ENCODE data around the gene TFPT. TPM values are rescaled to one million over a fixed set of nuclear protein-coding genes. Genes with fewer than 3 reads are reported as not detected.

TFPT gene
- total RNA-seq, 1 experiment from 2014 or later, result 26.6 TPM

- Mint-ChIP-seq H3K4me3 (peak overlapping the region in 1 of 2 experiments; percentile 100; a peak in 2 of 5 replicates), H3K4me1 (peaks cover 6 to 8% of the 10 kb centered on the region in 2 experiments), H3K27me3 (ENCODE audit: low read depth) (no peaks in the 10 kb centered on the region; the same call in 1 of the 2 replicates), H3K9me3 (peaks cover 0 to under 1% of the 10 kb centered on the region in 2 experiments; a peak in 3 of 5 replicates), H3K36me3 (ENCODE audit: insufficient read depth in 1 of 3, low read depth in 3 of 3) (peaks cover 38 to 52% (median 48%) of the 10 kb centered on the region in 3 experiments), H3K27ac (no peak overlapping the region; a peak in 1 of 7 replicates)
- H4K8ac ChIP-seq (replicated peaks; ENCODE audit: insufficient read length, low read depth, low read length), result no peak overlapping the region
- H3K9me3 ChIP-seq (ENCODE audit: control insufficient read depth, low read depth, low read length), result no peaks in the 10 kb centered on the region
- H2BK20ac ChIP-seq (ENCODE audit: low read depth, low read length, poor library complexity, severe bottlenecking), result no peak overlapping the region
- H3K56ac ChIP-seq (ENCODE audit: insufficient read length, low read depth, low read length), result no peak overlapping the region
- H4K91ac ChIP-seq (ENCODE audit: insufficient read length, low read depth, low read length), result no peak overlapping the region
- H2AK5ac ChIP-seq (ENCODE audit: insufficient read length, low read length), result no peak overlapping the region
- no peak for TF ChIP-seq CTCF (conservative IDR thresholded peaks at IDR 0.05)
- H3K14ac ChIP-seq (ENCODE audit: insufficient read depth, low read length), result no peak overlapping the region
- H2BK120ac ChIP-seq (ENCODE audit: low read depth, low read length, poor library complexity, severe bottlenecking), result no peak overlapping the region
- no peak overlapping the region for H3K18ac ChIP-seq (ENCODE audit: insufficient read length, low read depth, low read length)
- no peaks in the 10 kb centered on the region for H3K4me1 ChIP-seq (ENCODE audit: insufficient read depth, low read length)
- no peak overlapping the region for H3T11ph ChIP-seq (ENCODE audit: low read length)
- WGBS (ENCODE audit: extremely low coverage, insufficient read length, low lambda C conversion rate), result no CpG with 5 or more reads among the region's 11 CpGs
- H3K23me2 ChIP-seq (ENCODE audit: insufficient read length, low read depth, low read length, poor library complexity, severe bottlenecking), result peaks cover 5% of the 10 kb centered on the region
- H3K4ac ChIP-seq (ENCODE audit: low read depth, low read length), result no peak overlapping the region
- no peak overlapping the region for H4K5ac ChIP-seq (ENCODE audit: insufficient read length, low read depth, low read length)
- no peaks in the 10 kb centered on the region for H3K27me3 ChIP-seq (ENCODE audit: insufficient read depth, low read length)
- no peaks in the 10 kb centered on the region for H4K20me1 ChIP-seq (ENCODE audit: control insufficient read depth, insufficient read depth, insufficient read length)
- DNase-seq, result no peak
- H2BK5ac ChIP-seq (ENCODE audit: insufficient read length, low read length), result no peak overlapping the region
- H3K4me2 ChIP-seq (ENCODE audit: insufficient read depth, insufficient read length, low read length), result no peak overlapping the region
- H2AFZ ChIP-seq (ENCODE audit: low read length), result no peak overlapping the region
- no peak overlapping the region for H2BK15ac ChIP-seq (ENCODE audit: low read depth, low read length)
- H3K79me1 ChIP-seq (ENCODE audit: insufficient read depth, low read depth, low read length, poor library complexity, severe bottlenecking), result peaks cover 4% of the 10 kb centered on the region
- H3K27ac ChIP-seq (ENCODE audit: insufficient read length, low read depth, low read length), result no peak overlapping the region
- no peak overlapping the region for H3K9ac ChIP-seq (ENCODE audit: extremely low read depth, insufficient read length, low read length)
- H3K23ac ChIP-seq (ENCODE audit: insufficient read length, low read depth, low read length), result no peak overlapping the region
- H2BK12ac ChIP-seq (ENCODE audit: insufficient read length, low read depth, low read length), result no peak overlapping the region
- H3K79me2 ChIP-seq (ENCODE audit: insufficient read depth, low read length), result peaks cover 1% of the 10 kb centered on the region; the same call in 1 of the 2 replicates
These were observed 10.3 kb downstream of the TFPT start for GRCh38 chr19:54104998-54105715.

Data from H9 (cell line).